B cell (primary cell): ENCODE measurements around the gene MAN1B1. TPM values are rescaled to one million over a fixed set of nuclear protein-coding genes. Genes with fewer than 3 reads are reported as not detected.

Experiments
- ATAC-seq: fragments of 200-7000 bp; cut with Tn5 transposase; one replicate; pipeline ENCODE4 v1.10.0; 2021; ENCODE audit warnings: low read depth, mild to moderate bottlenecking, moderate number of reproducible peaks, moderate library complexity
- CTCF ChIA-PET: fragments of 350-600 bp; sonication (Branson Sonifier 250); formaldehyde crosslinking; loops from one replicate; lab custom pipeline; 2021; ENCODE audit warnings: antibody characterized with exemption, inconsistent platforms; lab: Charles Lee
- POLR2A ChIA-PET: fragments of 350-600 bp; sonication (Branson Sonifier 250); formaldehyde crosslinking; loops from one replicate; lab custom pipeline; 2021; ENCODE audit warnings: antibody characterized with exemption; lab: Charles Lee
- DNase-seq: peaks from one replicate; pipeline ENCODE4 v3.0.0; 2013
- H2AFZ ChIP-seq: 2 replicates; pipeline ENCODE4 v1.6.1; 2012; ENCODE audit warnings: mild to moderate bottlenecking, low read depth, low read length; ENCODE audit not compliant: insufficient read depth, poor library complexity, severe bottlenecking
- H3K27ac ChIP-seq, 2 donors: 1 replicate in 1 of 2; 2 replicates in 1 of 2; pipeline ENCODE4 v1.5.1; 2012 to 2013; ENCODE audit warnings: low read length in 2 of 2, mild to moderate bottlenecking in 2 of 2, moderate library complexity in 1 of 2
- H3K27me3 ChIP-seq, 4 experiments: fragments of 200-600 bp in 1 of 4; sonication (generic) in 1 of 4; replicated peaks in 1 of 4; 1 replicate in 2 of 4; 2 replicates in 2 of 4; pipeline versions ENCODE4 v1.6.1 to v1.7.0; 2013 to 2016; ENCODE audit warnings: low read length in 3 of 4, mild to moderate bottlenecking in 2 of 4, mixed read lengths in 1 of 4, moderate library complexity in 1 of 4; ENCODE audit not compliant: insufficient read depth in 4 of 4, control insufficient read depth in 3 of 4; ENCODE audit errors: control extremely low read depth in 1 of 4
- H3K36me3 ChIP-seq, 2 experiments: replicated peaks in 1 of 2; 1 replicate in 1 of 2; 2 replicates in 1 of 2; pipeline versions ENCODE4 v1.6.1 to v1.7.1; 2013; ENCODE audit warnings: low read length in 1 of 2; ENCODE audit not compliant: insufficient read depth in 2 of 2, control insufficient read depth in 1 of 2; ENCODE audit errors: control extremely low read depth in 1 of 2, extremely low read depth in 1 of 2
- H3K4me1 ChIP-seq, 2 donors: fragments of 200-600 bp in 1 of 2; sonication (generic) in 1 of 2; 1 replicate in 1 of 2; 2 replicates in 1 of 2; pipeline versions ENCODE4 v1.5.1 to v1.6.1; 2013 to 2017; ENCODE audit warnings: low read length in 2 of 2; ENCODE audit not compliant: control insufficient read depth in 2 of 2, insufficient read depth in 2 of 2
- H3K4me2 ChIP-seq: replicated peaks from 2 replicates; pipeline ENCODE3; 2012; ENCODE audit warnings: mild to moderate bottlenecking, low read depth, low read length; ENCODE audit not compliant: poor library complexity, severe bottlenecking
- H3K4me3 ChIP-seq, 5 experiments: fragments of 200-600 bp in 1 of 5; sonication (generic) in 1 of 5; 1 replicate in 3 of 5; 2 replicates in 2 of 5; pipeline versions ENCODE4 v1.5.1 to v1.7.0; 2011 to 2016; ENCODE audit warnings: low read length in 4 of 5, mild to moderate bottlenecking in 4 of 5, low read depth in 2 of 5, control low read depth in 1 of 5, moderate library complexity in 1 of 5; ENCODE audit not compliant: insufficient read depth in 1 of 5; ENCODE audit errors: control extremely low read depth in 1 of 5, extremely low read depth in 1 of 5
- H3K79me2 ChIP-seq: fragments of 200-600 bp; sonication (generic); one replicate; pipeline ENCODE4 v1.6.0; 2016; ENCODE audit warnings: low read length; ENCODE audit not compliant: control insufficient read depth, insufficient read depth
- H3K9ac ChIP-seq: fragments of 200-600 bp; sonication (generic); 2 replicates; pipeline ENCODE4 v1.6.1; 2017; ENCODE audit warnings: mild to moderate bottlenecking, low read length, moderate library complexity
- H3K9me3 ChIP-seq, 3 donors: one replicate each; pipeline versions ENCODE4 v1.6.1 to v1.7.1; 2013; ENCODE audit warnings: low read length in 2 of 3; ENCODE audit not compliant: control insufficient read depth in 2 of 3, insufficient read depth in 1 of 3; ENCODE audit errors: control extremely low read depth in 1 of 3
- H4K20me1 ChIP-seq: 2 replicates; pipeline ENCODE4 v1.6.0; 2012; ENCODE audit warnings: mild to moderate bottlenecking, low read length; ENCODE audit not compliant: insufficient read depth, control insufficient read depth, poor library complexity, severe bottlenecking
- H3K27ac Mint-ChIP-seq: one replicate; pipeline ENCODE4 v1.8.0; 2021; ENCODE audit warnings: mixed read lengths
- H3K27me3 Mint-ChIP-seq: one replicate; pipeline ENCODE4 v1.8.0; 2021; ENCODE audit warnings: mixed read lengths
- H3K4me1 Mint-ChIP-seq: one replicate; pipeline ENCODE4 v1.8.0; 2021; ENCODE audit warnings: mixed read lengths
- H3K4me3 Mint-ChIP-seq: one replicate; pipeline ENCODE4 v1.8.0; 2021; ENCODE audit warnings: mixed read lengths
- H3K9me3 Mint-ChIP-seq: one replicate; pipeline ENCODE4 v1.8.0; 2022; ENCODE audit warnings: mixed read lengths; ENCODE audit not compliant: insufficient read depth
- EZH2 ChIP-seq: IDR thresholded peaks from 2 replicates; pipeline ENCODE4 v1.6.1; 2012; ENCODE audit warnings: borderline replicate concordance, low read depth, mild to moderate bottlenecking, moderate library complexity, low read length; ENCODE audit not compliant: insufficient read depth, poor library complexity, severe bottlenecking
- WGBS: methylation state at CpG from one replicate; pipeline ENCODE4 v1.1.5; 2013; ENCODE audit warnings: missing lambda C conversion rate; ENCODE audit not compliant: insufficient coverage; 5-methylcytosine and 5-hydroxymethylcytosine counted together
- intact Hi-C: fragments of 100-400 bp; cut with micrococcal nuclease; formaldehyde crosslinking; loops from one replicate; pipeline ENCODE4 v1.10.0; 2022
- polyA plus RNA-seq: library from polyadenylated mRNA; depleted of rRNA; stranded (reverse); fragments of >200 nt; gene quantifications from 2 replicates; pipeline ENCODE4 v1.2.3, GENCODE V29; 2012
- total RNA-seq, 2 donors: library from RNA; stranded (reverse); fragments of 120-200 nt in 1 of 2; gene quantifications; 1 replicate in 1 of 2; 2 replicates in 1 of 2; pipeline versions ENCODE4 v1.2.3 to v1.2.4, GENCODE V29; 2013 to 2022
- TF ChIP-seq, protein P1 (sequence below): fragments of 200-600 bp; IDR thresholded peaks from one replicate; pipeline ENCODE4 v1.8.0; 2022; ENCODE audit warnings: antibody characterized with exemption, mild to moderate bottlenecking

MAN1B1 gene
- total and polyA plus RNA-seq, 2 donors (not counting 1 experiment from before 2014, with no cell fraction given): 47.0 to 68.4 TPM

DNA sequence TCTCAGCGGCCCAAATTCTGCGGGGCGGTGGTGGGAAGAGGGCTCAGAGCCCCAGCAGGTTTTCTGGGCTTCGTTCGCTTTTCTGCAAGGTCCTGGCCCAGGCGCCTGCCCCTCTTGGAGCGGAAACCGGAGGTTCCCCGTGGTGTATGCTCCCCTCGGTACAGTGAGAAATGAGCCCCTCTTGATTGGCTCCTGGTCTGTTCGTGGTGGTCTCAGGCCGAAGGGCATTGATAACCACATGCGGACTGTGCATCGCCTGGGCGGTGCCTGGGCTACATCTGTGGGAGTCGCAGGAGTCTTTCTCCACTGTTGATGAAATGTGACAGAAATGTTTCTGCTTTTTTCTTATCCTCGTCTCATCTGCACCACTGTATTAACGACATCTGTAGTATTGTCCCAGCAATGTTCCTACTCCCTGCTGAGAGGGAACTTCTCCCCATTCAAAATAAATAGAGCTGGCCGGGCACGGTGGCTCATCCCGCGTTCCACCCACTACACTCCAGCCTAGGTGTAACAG lies 682 bp downstream of the MAN1B1 start:
- intact Hi-C loops: loop anchor here (1.0 to 5.0 kb wide), 5 partner anchors 27 to 605 kb away; partner anchors contain the start of genes DPP7, SEC16A and TUBB4B
- peak overlapping the region; percentile 94 for H3K27ac Mint-ChIP-seq
- Histone ChIP-seq H3K27me3 (no peaks in the 10 kb centered on the region), H3K4me1 (peaks cover 18 to 41% of the 10 kb centered on the region in 2 donors), H2AFZ (peak overlapping the region; percentile 77), H3K4me2 (peak overlapping the region; percentile 90), H3K9me3 (no peaks in the 10 kb centered on the region), H3K4me3 (peak overlapping the region; percentile 42 to 83 (median 74)), H3K79me2 (peaks cover 28% of the 10 kb centered on the region), H4K20me1 (peaks cover under 1% of the 10 kb centered on the region), H3K27ac (peak overlapping the region; percentile 88 to 96), H3K36me3 (peaks cover 2 to 21% of the 10 kb centered on the region in 2 experiments), H3K9ac (peak overlapping the region; percentile 90)
- H3K9me3 Mint-ChIP-seq: no peaks in the 10 kb centered on the region
- H3K4me3 Mint-ChIP-seq: peak overlapping the region; percentile 91
- ATAC-seq (no peak), DNase-seq (no peak)
- POLR2A ChIA-PET: interaction anchor here (0.6 to 2.8 kb wide), 11 partner anchors 10 to 552 kb away, joined by 3 to 19 read pairs (median 4); partner anchors contain the start of genes DPP7, NELFB, SAPCD2 and SSNA1
- no peak for TF ChIP-seq EZH2
- TF ChIP-seq, protein P1, sequence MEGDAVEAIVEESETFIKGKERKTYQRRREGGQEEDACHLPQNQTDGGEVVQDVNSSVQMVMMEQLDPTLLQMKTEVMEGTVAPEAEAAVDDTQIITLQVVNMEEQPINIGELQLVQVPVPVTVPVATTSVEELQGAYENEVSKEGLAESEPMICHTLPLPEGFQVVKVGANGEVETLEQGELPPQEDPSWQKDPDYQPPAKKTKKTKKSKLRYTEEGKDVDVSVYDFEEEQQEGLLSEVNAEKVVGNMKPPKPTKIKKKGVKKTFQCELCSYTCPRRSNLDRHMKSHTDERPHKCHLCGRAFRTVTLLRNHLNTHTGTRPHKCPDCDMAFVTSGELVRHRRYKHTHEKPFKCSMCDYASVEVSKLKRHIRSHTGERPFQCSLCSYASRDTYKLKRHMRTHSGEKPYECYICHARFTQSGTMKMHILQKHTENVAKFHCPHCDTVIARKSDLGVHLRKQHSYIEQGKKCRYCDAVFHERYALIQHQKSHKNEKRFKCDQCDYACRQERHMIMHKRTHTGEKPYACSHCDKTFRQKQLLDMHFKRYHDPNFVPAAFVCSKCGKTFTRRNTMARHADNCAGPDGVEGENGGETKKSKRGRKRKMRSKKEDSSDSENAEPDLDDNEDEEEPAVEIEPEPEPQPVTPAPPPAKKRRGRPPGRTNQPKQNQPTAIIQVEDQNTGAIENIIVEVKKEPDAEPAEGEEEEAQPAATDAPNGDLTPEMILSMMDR: no peak
- under 1% methylated on average over 15 of the region's 22 CpGs for WGBS
- no peaks in the 10 kb centered on the region for H3K27me3 Mint-ChIP-seq
- peaks cover 40% of the 10 kb centered on the region for H3K4me1 Mint-ChIP-seq
- CTCF ChIA-PET: interaction anchor here (0.8 to 2.8 kb wide), 9 partner anchors 9 to 297 kb away, joined by 3 to 19 read pairs (median 6); partner anchors contain the start of genes NPDC1, NRARP, RNF224 and SAPCD2

DNA sequence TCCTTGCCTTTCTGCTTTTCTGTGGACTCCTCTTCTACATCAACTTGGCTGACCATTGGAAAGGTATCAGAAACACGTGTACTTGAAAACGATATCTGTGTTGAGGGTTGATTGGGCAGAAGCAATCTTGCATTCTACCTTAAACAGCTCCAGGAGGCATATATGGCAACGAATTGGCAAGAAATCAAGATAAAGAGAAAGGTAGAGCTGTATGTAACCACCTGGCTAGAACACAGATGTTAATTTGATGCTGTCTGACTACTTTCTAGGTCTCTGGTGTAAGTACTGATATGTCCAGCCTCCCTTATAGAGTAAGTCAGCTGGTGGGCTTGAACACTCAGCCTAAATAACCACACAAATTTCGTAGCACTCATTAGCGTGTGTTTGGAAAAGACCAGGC lies 1.3 kb downstream of the MAN1B1 start:
- POLR2A ChIA-PET: interaction anchor here (0.6 to 1.1 kb wide), 3 partner anchors 27 to 553 kb away, joined by 3 to 4 read pairs (median 3); partner anchors contain the start of gene DPP7
- Histone ChIP-seq H3K36me3 (peaks cover 2 to 22% of the 10 kb centered on the region in 2 experiments), H3K9ac (no peak overlapping the region), H3K27ac (no peak overlapping the region), H3K4me3 (peak overlapping the region in 1 of 5 experiments; percentile 74), H3K9me3 (no peaks in the 10 kb centered on the region), H2AFZ (no peak overlapping the region), H3K27me3 (no peaks in the 10 kb centered on the region), H3K4me2 (peak overlapping the region; percentile 90), H3K79me2 (peaks cover 28% of the 10 kb centered on the region), H4K20me1 (peaks cover 4% of the 10 kb centered on the region), H3K4me1 (peaks cover 18 to 37% of the 10 kb centered on the region in 2 donors)
- H3K27me3 Mint-ChIP-seq: no peaks in the 10 kb centered on the region
- ATAC-seq (no peak), DNase-seq (no peak)
- CTCF ChIA-PET: interaction anchor here (2.8 kb wide), 1 partner anchor 149 kb away, joined by 8 read pairs; no protein-coding TSS in a partner anchor
- peak overlapping the region; percentile 91 for H3K4me3 Mint-ChIP-seq
- 100% methylated on average over 1 of the region's 5 CpGs for WGBS
- peaks cover 36% of the 10 kb centered on the region for H3K4me1 Mint-ChIP-seq
- peak overlapping the region; percentile 94 for H3K27ac Mint-ChIP-seq
- TF ChIP-seq, protein P1: no peak
- no peak for TF ChIP-seq EZH2
- intact Hi-C loops: loop anchor here (5.0 kb wide), 1 partner anchor 39 kb away; no protein-coding TSS in a partner anchor
- H3K9me3 Mint-ChIP-seq: no peaks in the 10 kb centered on the region
